GM18520 (cell line): ENCODE results near the gene FADD.
"Not testable (repeated sequence)": the region's sequence is repeated elsewhere in the genome, so short reads cannot be mapped to it uniquely, and the experiment has no call there.

ENCODE experiments used
- ATAC-seq: cut with Tn5 transposase; IDR thresholded peaks from one replicate; pipeline ENCODE4 v1.9.1; 2021; ENCODE audit not compliant: unreplicated experiment

The FADD gene

GRCh38 chr11:70180906-70181305 lies 22.2 kb upstream of the FADD start:
- no peak for ATAC-seq

- no peak for ATAC-seq
Measured at GRCh38 chr11:70182266-70182665, 20.8 kb upstream of the FADD start.

GRCh38 chr11:70183032-70183431 lies 20.1 kb upstream of the FADD start:
- no peak for ATAC-seq

GRCh38 chr11:70183483-70184176 lies 19.5 kb upstream of the FADD start:
- no peak for ATAC-seq

GRCh38 chr11:70184396-70184795 lies 18.7 kb upstream of the FADD start:
- no peak for ATAC-seq

GRCh38 chr11:70185348-70186055 lies 17.6 kb upstream of the FADD start:
- no peak for ATAC-seq

GRCh38 chr11:70186420-70186819 lies 16.7 kb upstream of the FADD start:
- no peak for ATAC-seq

- no peak for ATAC-seq
Measured at GRCh38 chr11:70186936-70187335, 16.2 kb upstream of the FADD start.

- no peak for ATAC-seq
Measured at GRCh38 chr11:70187771-70188170, 15.3 kb upstream of the FADD start.

GRCh38 chr11:70189622-70190021 lies 13.5 kb upstream of the FADD start:
- no peak for ATAC-seq

- ATAC-seq: no peak
Measured at GRCh38 chr11:70191495-70192140, 11.5 kb upstream of the FADD start.

GRCh38 chr11:70192666-70193410 lies 10.3 kb upstream of the FADD start:
- no peak for ATAC-seq

GRCh38 chr11:70193411-70194292 lies 9.4 kb upstream of the FADD start:
- no peak for ATAC-seq

- ATAC-seq: no peak
Measured at GRCh38 chr11:70194792-70195791, 8.0 kb upstream of the FADD start.

- no peak for ATAC-seq
Measured at GRCh38 chr11:70200212-70200844, 2.8 kb upstream of the FADD start.

- ATAC-seq: not testable (repeated sequence)
Measured at GRCh38 chr11:70201047-70201446, 2.0 kb upstream of the FADD start.

GRCh38 chr11:70201882-70202861 lies 924 bp upstream of the FADD start:
- ATAC-seq: no peak
